HG02642 (cell line): Measurements from ENCODE around the gene NTSR1.

ENCODE experiments used
- ATAC-seq: cut with Tn5 transposase; IDR thresholded peaks from one replicate; pipeline ENCODE4 v1.9.1; 2021; ENCODE audit warnings: mild to moderate bottlenecking; ENCODE audit not compliant: unreplicated experiment, poor library complexity

The NTSR1 gene

DNA sequence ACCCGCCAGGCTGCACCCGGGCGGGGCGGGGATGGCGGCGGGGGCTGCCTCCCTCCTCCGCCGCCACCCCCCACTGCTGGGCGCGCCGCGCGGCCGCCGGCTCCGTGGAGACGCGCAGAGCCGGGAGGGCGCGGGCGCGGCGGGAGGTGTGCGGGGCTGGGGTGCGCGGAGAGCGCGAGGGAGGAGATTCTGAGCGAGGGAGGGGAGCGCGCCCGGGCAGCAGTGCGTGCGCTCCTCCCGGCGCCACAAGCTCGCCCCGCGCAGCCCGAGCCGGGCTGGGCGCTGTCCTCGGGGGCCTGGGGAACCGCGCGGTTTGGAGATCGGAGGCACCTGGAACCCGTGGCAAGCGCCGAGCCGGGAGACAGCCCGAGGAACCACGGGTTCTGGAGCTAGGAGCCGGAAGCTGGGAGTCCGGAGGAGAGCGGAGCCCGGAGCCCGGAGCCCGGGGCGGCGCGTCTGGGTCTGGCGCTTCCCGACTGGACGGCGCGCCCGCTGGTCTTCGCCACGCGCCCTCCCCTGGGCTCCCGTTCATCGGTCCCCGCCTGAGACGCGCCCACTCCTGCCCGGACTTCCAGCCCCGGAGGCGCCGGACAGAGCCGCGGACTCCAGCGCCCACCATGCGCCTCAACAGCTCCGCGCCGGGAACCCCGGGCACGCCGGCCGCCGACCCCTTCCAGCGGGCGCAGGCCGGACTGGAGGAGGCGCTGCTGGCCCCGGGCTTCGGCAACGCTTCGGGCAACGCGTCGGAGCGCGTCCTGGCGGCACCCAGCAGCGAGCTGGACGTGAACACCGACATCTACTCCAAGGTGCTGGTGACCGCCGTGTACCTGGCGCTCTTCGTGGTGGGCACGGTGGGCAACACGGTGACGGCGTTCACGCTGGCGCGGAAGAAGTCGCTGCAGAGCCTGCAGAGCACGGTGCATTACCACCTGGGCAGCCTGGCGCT is at the start of gene NTSR1:
NTSR1 (plus strand) TSS at position 246 of the 946 bp plus-strand sequence; CDS start at position 618, 372 bp downstream.
- ATAC-seq: no peak

DNA sequence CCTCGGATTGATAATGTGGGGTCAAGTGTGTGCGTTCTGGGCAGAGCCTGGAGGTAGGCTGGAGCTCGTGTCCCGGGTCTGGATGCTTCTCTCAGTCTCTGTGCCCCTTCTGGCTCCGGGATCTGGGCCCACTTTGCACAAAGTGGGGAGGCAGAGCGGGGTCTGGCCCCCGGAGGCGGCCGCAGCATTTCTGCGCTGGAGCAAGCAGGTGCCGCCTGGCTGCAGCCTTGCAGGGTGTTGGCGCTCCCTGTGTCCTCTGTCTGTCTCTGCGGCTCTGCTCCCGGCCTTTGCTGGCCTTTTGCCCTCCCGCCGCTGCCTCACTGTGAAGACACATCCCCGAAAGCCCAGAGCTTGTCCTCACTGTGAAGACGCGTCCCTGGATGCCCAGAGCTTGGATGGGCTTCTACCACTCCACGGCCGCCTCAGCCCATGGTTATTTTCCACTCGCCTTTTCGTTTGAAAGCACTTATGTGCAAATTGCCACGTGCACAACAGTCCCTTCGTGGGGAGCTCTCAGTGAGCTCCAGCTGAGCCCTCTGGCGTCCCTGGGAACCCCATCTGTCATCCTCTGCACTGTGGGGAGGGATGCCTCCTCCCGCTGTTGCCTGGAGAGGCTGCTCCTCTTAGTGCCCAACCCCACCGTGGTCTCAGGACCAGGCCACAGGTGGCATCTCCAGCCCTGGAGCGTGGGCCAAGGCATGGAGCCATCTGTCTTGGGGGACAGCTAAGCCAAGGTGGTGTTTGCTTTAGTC is 49.0 kb upstream of the NTSR1 start:
- no peak for ATAC-seq

DNA sequence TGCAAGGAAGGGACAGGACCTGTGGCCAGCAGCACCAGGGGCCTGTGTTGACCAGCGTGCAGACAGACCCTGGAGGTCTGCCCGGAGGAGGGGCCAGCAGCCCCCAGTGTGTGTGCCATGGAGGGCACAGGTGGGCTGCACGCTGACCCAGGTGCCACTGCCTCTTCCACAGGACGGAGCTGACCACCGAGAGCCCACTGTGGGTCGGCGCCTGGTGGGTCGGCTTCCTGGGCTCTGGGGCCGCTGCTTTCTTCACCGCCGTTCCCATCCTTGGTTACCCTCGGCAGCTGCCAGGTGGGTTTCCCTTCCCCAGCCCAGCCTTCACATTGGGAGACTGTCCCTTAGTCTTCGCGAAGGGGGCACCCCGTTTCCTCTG is 48.4 kb upstream of the NTSR1 start:
- no peak for ATAC-seq

DNA sequence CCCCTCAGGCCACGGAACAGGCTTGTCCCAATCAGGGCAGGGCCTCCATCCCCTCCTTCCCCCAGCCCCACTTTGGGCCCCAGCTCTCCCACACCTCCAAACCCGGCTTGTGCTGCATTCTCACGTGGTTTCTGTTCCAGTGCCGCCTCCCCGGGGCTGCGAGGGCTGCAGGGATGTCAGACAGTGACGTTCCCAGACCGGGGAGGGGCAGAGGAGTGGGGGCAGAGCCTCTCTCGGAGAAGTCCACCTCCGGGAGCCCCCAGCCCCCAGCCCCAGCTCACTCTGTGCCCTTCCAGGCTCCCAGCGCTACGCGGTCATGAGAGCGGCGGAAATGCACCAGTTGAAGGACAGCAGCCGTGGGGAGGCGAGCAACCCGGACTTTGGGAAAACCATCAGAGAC is 47.9 kb upstream of the NTSR1 start:
- no peak for ATAC-seq

DNA sequence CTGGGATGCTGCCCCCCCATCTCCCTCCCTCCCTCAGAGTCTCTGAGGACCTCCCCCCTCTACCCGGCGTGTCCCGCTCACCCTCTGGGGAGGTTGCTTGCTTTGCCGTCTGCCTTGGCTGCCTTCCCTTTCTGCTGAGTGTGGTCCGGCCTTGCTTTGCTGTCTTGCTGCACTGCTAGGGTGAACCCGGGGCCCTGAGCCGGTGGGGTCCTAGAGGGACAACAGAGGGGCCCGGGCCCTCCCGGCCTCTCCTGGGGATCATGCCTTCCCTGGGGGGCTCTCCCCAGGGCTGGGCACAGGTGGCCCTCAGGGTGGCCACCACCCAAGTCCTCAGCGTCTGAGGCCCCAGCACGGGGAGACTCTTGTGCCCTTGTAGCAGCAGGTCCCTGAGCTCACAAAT is 47.0 kb upstream of the NTSR1 start:
- no peak for ATAC-seq

DNA sequence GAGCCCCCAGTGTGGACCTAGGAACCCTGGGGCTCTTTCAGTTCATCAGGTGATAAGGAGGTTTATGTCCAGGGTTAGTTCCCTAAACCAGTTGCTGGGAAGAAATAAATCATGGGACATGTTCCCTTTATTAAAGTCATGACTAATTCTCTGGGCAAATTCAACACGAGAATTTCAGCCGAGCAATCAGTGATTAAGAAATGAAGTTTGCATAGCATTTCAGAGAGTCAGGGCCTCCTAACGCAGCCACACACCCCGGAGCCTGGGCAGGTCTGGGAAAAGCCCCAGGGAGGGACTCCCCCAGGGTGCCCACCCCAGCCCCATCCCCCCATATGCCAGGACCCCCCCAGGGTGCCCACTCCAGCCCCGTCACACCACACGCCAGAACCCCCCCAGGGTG is 46.2 kb upstream of the NTSR1 start:
- ATAC-seq: no peak

DNA sequence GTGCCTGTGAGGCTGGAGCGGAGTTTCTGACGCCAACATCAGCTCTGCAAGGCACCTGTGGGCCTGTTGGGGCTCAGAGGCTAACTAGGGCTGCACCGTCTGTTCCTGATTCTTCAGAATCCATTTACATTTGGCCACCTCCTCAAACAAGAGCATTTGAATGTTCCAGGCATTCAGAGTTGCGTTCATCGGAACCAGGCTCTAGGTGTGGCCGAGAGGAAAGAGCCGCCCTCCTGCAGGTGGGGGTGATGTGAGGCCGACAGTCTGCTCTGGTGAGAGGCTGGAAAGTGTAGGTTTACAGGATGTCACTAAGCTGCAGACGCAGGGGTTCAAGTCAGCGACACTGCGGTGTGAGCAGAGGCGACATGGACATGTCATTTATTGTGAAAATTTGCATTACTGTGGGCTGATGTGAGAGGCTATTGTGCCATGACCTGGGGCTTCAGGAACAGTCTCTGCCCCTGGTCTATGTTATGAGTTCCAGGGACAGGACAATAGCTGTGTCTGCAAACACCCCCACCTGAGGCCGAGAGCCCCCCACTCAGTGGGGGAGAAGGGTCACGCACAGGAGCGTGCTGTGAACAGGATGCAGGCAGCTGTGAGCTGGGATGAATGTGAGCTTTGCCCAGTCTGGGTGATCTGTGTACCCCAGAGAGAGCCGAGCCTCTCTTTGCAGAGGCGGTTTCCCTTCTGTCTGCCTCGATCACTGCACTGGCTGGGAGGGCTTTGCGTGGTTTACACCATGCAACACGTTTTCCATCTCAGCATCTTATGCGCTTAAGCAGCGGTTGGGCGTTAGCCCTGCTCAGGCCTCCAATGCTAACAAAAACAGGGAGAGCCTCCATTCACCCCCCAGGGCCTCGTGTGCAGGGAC is 45.3 kb upstream of the NTSR1 start:
- no peak for ATAC-seq

DNA sequence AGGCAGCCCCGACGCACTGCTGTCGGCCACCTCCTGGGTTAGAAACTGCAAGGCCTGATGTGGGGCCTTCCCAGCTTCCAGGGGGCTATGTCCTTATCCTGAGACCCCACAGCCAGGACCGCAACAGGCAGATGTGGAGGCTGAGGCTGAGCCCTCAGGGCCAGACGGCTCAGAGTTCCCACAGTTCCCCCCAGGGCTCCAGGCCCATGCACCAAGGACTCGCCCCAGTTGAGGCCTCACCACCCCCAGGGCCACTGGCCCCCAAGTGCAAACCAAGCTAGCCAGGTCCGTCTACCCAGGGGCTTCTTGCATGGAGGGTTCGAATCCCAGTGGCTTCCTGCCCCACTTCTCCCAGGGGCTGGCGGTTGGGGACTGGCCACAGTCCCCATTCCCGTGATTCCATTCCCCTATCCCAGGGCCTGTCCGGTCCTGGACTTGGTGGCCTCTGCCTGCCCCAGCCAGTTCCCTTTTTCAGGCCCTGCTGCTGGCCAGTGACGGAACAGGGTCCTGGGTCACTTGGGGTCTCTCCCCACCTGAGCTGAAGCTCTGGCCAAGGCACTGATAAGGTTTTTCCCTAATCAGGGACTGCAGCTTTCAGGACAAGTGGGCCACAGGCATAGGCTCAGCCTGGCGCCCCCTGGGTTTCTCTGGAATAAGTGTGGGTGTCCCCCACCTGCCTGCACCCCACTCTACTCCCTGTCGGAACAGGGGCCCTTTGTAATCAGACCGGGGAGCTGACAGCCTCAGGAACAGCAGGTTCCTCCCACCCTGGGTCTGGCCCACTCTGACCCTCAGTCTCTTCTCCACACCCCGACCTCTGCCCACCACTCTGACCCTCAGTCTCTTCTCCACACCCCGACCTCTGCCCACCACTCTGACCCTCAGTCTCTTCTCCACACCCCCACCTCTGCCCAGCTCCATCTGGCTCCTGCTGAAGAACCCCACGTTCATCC is 44.3 kb upstream of the NTSR1 start:
- no peak for ATAC-seq

DNA sequence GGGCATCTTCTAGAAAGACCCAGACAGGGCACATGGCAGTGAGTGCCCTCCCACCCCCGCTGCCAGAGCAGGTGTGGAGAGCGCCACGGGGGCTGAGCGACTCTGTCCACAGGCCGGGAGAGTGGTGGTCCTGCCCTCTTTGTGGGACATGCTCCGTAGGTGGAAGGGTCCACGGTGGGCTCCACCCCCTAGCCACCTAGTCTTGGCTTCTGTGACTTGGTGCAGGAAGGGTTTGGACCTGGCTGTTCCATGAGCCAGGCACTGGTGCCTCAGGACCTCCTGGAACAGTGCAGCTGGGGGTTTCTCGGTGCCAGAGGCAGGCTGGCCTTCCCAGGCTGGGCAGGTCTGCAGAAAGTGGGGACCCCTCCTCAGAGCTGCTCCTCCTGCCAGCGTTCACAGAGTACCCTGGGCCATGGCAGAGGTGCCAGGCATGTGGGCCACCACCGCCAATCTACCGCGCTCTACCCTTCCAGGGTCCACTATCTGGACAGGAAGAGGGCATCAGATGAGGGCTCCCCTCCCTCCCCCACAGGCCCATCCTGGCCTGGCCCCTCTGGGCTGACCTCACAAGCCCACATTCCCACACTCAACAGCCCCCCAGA is 43.4 kb upstream of the NTSR1 start:
- ATAC-seq: no peak

DNA sequence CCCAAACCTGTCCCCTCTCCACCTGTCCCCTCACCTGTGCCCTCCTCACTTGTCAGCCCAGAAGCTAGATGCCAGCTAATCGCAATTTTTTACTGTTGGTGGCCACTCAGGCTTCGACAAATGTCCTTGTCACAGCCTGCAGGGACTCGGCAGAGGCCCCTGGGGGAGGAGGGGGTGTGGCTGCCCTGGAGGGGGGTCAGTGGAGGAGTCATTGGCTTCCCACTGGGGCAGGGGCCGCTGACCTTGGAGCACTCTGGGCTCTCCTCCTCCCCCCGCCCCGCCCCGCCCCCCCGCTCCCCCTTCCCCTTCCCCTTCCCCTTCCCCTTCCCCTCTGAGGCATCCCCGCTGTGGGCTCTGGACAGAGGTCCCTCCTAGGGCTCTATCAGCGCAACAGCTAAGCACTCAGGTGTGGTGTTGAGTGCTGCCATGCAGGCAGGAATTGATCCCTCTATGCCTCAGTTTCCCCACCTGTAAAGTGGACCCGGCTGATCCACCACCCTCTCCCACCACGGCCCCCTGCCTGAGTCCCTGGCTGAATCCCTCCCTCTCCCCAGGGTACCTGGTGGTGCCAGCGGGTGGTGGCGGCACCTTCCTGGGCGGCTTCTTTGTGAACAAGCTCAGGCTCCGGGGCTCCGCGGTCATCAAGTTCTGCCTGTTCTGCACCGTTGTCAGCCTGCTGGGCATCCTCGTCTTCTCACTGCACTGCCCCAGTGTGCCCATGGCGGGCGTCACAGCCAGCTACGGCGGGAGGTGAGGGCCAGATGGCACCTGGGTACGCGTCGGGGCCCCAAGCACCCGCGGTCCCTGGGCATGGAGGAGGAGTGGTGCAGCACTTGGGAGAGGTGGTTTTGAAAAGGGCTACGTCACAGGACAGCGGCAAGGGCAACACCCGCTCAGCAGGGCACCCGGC is 42.6 kb upstream of the NTSR1 start:
- ATAC-seq: no peak

DNA sequence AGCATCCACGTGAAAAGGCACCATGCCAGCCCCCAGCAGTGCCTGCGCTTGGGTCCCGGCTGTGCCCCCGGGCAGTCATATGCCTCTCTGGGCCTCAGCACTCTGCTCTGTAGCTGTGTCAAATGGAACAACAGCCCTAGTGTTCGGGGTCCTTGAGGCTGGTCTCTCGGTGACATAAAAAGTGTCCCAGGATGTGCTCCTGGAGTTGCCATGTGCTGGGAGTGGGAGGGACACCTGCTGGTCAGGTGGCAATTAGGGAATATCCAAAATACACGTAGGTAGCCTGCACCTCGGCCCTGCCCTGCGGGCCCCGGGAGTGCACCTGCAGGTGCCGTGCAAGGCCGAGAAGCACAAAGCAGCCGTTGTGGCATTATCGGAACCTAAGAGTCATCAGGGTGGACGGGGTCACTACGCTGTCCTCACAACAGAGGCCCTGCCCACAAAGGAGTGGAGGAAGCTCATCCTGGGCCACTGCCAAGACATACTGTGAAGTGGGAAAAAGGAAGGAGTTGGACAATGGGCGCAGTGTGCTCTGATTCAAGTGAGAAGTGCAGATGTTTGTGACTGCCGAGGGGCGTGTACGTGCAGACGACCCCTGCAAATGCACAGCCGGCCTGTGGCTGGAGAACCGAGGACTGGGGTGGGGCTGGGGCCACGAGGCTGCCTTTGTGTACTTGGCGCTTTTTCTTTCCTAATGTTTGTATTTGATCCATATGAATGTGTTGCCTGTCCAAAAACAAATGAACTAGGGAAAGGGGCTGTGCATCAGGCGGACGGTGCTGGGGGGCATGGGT is 41.7 kb upstream of the NTSR1 start:
- no peak for ATAC-seq

DNA sequence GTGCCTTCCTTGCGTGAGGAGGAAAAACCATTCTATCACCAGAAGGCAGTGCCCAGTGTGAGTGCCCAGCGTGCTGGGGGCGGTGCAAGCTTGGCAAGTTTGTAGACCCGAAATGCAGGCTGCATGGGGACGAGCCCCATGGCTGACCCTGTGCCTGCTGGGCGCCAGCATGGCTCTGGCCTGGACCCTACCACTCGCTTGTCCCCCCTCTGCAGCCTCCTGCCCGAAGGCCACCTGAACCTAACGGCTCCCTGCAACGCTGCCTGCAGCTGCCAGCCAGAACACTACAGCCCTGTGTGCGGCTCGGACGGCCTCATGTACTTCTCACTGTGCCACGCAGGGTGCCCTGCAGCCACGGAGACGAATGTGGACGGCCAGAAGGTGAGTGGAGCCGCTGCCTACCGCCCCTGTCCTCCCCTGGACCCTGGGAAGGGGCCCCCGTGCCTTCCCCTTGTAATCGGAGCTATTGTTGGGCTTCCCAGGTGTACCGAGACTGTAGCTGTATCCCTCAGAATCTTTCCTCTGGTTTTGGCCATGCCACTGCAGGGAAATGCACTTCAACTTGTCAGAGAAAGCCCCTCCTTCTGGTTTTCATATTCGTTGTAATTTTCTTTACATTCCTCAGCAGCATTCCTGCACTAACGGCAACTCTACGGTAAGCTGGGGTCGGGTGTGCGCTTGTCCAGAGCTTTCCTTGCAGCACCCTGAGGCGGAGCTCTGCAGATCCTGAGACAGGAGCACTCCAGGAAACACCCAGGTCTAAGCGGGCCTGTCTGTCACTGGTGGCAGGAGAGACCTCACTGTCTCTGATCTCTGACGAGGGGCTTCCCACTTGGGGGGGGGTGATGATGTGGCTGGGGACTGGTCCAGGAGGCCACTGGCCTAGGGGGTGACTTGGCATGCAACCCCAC is 40.9 kb upstream of the NTSR1 start:
- no peak for ATAC-seq

DNA sequence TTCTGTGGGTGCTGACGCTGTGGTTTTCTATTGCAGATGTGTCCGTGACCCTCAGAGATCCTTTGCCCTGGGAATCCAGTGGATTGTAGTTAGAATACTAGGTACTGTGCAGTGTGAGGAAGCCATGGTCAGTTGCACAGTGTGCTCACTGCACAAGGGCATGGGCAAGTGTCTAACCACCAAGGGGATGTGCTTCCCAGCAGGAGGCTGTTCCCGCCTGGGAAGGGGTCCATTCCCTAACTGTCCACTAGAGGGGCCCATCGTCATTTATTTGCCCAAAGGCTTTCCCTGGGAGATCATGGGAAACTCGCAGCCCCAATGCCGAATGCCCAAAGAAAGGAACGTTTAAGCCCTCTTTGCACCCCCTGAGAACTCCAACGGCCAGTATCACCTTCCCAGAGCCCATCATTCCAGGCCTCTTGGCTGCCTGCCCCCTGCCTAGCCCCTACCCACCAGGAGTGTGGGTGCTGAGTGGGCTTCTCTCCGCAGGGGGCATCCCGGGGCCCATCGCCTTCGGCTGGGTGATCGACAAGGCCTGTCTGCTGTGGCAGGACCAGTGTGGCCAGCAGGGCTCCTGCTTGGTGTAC is 40.1 kb upstream of the NTSR1 start:
- no peak for ATAC-seq

DNA sequence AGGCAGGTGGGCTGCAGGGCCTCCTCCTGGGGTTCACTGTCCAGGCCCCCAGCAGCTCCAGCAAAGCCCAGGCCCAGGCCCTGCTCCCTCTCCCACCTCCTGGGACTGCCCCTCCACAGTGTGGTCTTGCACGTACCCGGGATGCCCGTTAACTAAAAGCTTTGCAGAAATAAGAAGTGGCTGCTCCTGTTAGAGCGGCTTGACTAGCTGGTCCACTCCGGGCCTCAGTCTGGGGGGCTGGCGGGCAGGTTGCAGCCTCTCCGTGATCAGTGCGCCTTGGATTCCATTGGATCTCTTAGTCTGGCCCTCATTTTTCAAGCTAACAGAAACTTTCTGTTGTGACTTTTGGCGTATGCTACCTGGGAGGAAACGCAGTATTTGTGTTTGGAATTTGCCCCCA is 39.4 kb upstream of the NTSR1 start:
- no peak for ATAC-seq

DNA sequence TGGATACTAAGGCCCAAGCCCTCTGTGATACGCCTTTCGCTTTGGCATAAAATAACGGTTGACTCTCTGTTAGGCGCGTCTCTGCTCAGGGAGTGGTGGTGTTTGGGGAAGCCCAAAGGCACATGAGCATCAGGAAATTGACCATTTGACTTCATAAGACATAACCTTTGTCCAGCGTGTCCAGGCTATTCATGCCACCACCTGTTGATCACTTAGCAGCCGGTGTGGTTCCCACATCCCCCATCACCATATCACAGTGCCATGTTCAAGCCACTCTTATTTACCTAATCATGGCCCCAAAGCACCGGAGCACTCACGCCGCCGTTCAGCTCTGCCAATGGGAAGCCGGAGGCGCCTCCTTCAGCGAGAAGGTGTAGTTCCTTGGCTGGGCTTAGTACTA is 38.5 kb upstream of the NTSR1 start:
- ATAC-seq: no peak

DNA sequence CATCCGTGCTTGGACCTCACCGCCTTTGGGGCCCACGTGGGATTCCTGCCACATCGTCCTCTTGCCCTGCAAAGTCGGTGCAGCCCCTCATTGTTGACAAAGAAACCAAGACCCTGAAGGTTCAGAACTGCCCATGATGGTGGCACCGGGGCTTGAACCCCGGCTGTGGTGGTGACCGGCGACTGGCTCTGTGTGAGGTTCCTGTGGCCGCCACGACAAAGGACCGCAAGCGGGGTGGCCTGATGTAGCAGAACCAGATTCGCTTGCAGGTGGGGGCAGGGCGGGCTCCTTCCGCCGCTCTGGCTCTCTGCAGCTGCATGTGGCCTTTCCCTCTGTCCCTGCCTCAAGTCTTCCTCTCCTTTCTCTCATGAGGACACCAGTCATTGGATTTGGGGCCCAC is 37.6 kb upstream of the NTSR1 start:
- no peak for ATAC-seq
